GM12878 (cell line): ENCODE results near the gene UBE2E3. TPM values are rescaled to one million over a fixed set of nuclear protein-coding genes. Genes with fewer than 3 reads are reported as not detected.

Experiments
- ATAC-seq: fragments of 200-7000 bp; cut with Tn5 transposase; 3 replicates; pipeline ENCODE4 v1.9.1; 2020; ENCODE audit warnings: mild to moderate bottlenecking, moderate library complexity
- BruUV-seq: library from RNA; stranded (reverse); fragments of 400-500 nt; replicated peaks from 2 replicates; lab custom pipeline; 2021; lab: Mats Ljungman, UMichigan
- CTCF ChIA-PET: fragments of 300-600 bp; sonication (Branson Sonifier 250); formaldehyde crosslinking; extraction: SDS; loops from one replicate; lab custom pipeline; 2021; ENCODE audit warnings: inconsistent platforms; lab: Yijun Ruan, JAX
- POLR2A ChIA-PET: fragments of 350-600 bp; formaldehyde crosslinking; extraction: SDS; loops from one replicate; lab custom pipeline; 2021; ENCODE audit warnings: inconsistent platforms; lab: Charles Lee
- RAD21 ChIA-PET: fragments of 300-600 bp; sonication (Branson Sonifier 250); formaldehyde crosslinking; loops from one replicate; lab custom pipeline; 2023; ENCODE audit warnings: antibody characterized with exemption; ENCODE audit not compliant: unreplicated experiment; lab: Charles Lee
- SMC1A ChIA-PET: fragments of 300-600 bp; sonication (Branson Sonifier 250); formaldehyde crosslinking; loops from one replicate; lab custom pipeline; 2023; ENCODE audit not compliant: unreplicated experiment, uncharacterized antibody; lab: Charles Lee
- DNase-seq: peaks from one replicate; pipeline ENCODE4 v3.0.0-alpha.2; 2011; ENCODE audit warnings: low read depth, low spot score
- FAIRE-seq: peaks from 3 replicates; lab custom pipeline; 2011; peaks lifted over from hg19 to GRCh38; lab: Jason Lieb, UNC
- H2AFZ ChIP-seq: 2 replicates; pipeline ENCODE4 v1.6.0; 2011; ENCODE audit warnings: low read depth, low read length, control low read depth; ENCODE audit not compliant: control insufficient read depth
- H3K27ac ChIP-seq: 2 replicates; pipeline ENCODE4 v1.5.1; 2011; ENCODE audit warnings: control low read depth; ENCODE audit not compliant: control insufficient read depth, insufficient read depth
- H3K27me3 ChIP-seq, 2 experiments: replicated peaks in 1 of 2; 2 replicates each; pipeline versions ENCODE4 v1.6.0 to v1.6.1; 2011; ENCODE audit warnings: low read length in 1 of 2; ENCODE audit not compliant: control insufficient read depth in 2 of 2, insufficient read depth in 2 of 2
- H3K36me3 ChIP-seq, 2 experiments: 2 replicates each; pipeline ENCODE4 v1.5.1; 2011; ENCODE audit warnings: low read length in 1 of 2; ENCODE audit not compliant: control insufficient read depth in 2 of 2, insufficient read depth in 2 of 2
- H3K4me1 ChIP-seq: 2 replicates; pipeline ENCODE4 v1.6.1; 2011; ENCODE audit warnings: mild to moderate bottlenecking, low read length, moderate library complexity, mixed read lengths; ENCODE audit not compliant: control insufficient read depth, insufficient read depth
- H3K4me2 ChIP-seq: 2 replicates; pipeline ENCODE4 v1.6.0; 2011; ENCODE audit warnings: control low read depth; ENCODE audit not compliant: control insufficient read depth, insufficient read depth
- H3K4me3 ChIP-seq: fragments of 200-600 bp; sonication (generic); 2 replicates; pipeline ENCODE4 v1.5.1; 2016
- H3K79me2 ChIP-seq: 2 replicates; pipeline ENCODE4 v1.6.0; 2011; ENCODE audit warnings: low read length; ENCODE audit not compliant: control insufficient read depth, insufficient read depth
- H3K9ac ChIP-seq: 2 replicates; pipeline ENCODE4 v1.8.0; 2011; ENCODE audit warnings: low read length, control low read depth, mixed read lengths; ENCODE audit not compliant: control insufficient read depth, insufficient read depth
- H3K9me3 ChIP-seq: replicated peaks from 3 replicates; pipeline ENCODE4 v1.5.1; 2011; ENCODE audit warnings: mild to moderate bottlenecking, low read length; ENCODE audit not compliant: control insufficient read depth, insufficient read depth
- H4K20me1 ChIP-seq: 2 replicates; pipeline ENCODE4 v1.6.0; 2011; ENCODE audit not compliant: control insufficient read depth, insufficient read depth
- BCL11A ChIP-seq: IDR thresholded peaks from 2 replicates; pipeline ENCODE4 v1.6.1; 2011; ENCODE audit warnings: low read depth, low read length
- FOXM1 ChIP-seq: IDR thresholded peaks from 2 replicates; pipeline ENCODE4 v1.6.1; 2012; ENCODE audit warnings: low read depth, mild to moderate bottlenecking, inconsistent platforms, low read length, moderate library complexity
- MEF2A ChIP-seq: IDR thresholded peaks from 2 replicates; pipeline ENCODE4 v1.6.1; 2011; ENCODE audit warnings: low read depth, mild to moderate bottlenecking, low read length, moderate library complexity; ENCODE audit not compliant: insufficient read depth
- NFXL1 ChIP-seq: fragments of 450-650 bp; IDR thresholded peaks from 2 replicates; pipeline ENCODE4 v1.6.1; 2017; ENCODE audit warnings: antibody characterized with exemption, mild to moderate bottlenecking, borderline replicate concordance
- NFYB ChIP-seq: IDR thresholded peaks from 2 replicates; pipeline ENCODE4 v1.6.1; 2011; ENCODE audit warnings: low read depth, mild to moderate bottlenecking, low read length, improper control_type of control experiment, moderate library complexity; ENCODE audit not compliant: insufficient read depth
- TARDBP ChIP-seq: IDR thresholded peaks from 2 replicates; pipeline ENCODE4 v1.6.1; 2016; ENCODE audit warnings: borderline replicate concordance
- WRNIP1 ChIP-seq: IDR thresholded peaks from 2 replicates; pipeline ENCODE4 v1.6.1; 2011; ENCODE audit warnings: low read depth, low read length, improper control_type of control experiment, borderline replicate concordance
- YY1 ChIP-seq: IDR thresholded peaks from 2 replicates; pipeline ENCODE4 v1.6.1; 2011; ENCODE audit warnings: low read depth, mild to moderate bottlenecking, low read length
- ZBED1 ChIP-seq: IDR thresholded peaks from 2 replicates; pipeline ENCODE4 v1.6.1; 2016; ENCODE audit warnings: borderline replicate concordance
- WGBS: methylation state at CpG from one replicate; pipeline ENCODE4 v1.1.6; 2016; ENCODE audit warnings: low lambda C conversion rate; ENCODE audit not compliant: insufficient replicate concordance, insufficient coverage; ENCODE audit errors: missing lambda C conversion rate; 5-methylcytosine and 5-hydroxymethylcytosine counted together
- in situ Hi-C: fragments of 300-500 bp; cut with MboI; formaldehyde crosslinking; loops from 9 replicates; pipeline ENCODE4 v1.14.3; 2018; ENCODE audit warnings: mixed read lengths
- intact Hi-C: fragments of 100-400 bp; cut with micrococcal nuclease; formaldehyde crosslinking; loops from one replicate; pipeline ENCODE4 v1.14.2; 2022; ENCODE audit not compliant: unreplicated experiment
- polyA plus RNA-seq, 11 experiments: library from polyadenylated mRNA; depleted of rRNA in 4 of 11; unstranded in 6 of 11; stranded (reverse) in 5 of 11; fragments of >200 nt; fragmentation: Nextera tagmentation in 4 of 11; fragmentation: Illumina TruSeq in 1 of 11; extraction: Ambion mirVana in 4 of 11; extraction: Trizol in 1 of 11; gene quantifications; 1 replicate in 1 of 11; 2 replicates in 10 of 11; pipeline versions ENCODE4 v1.2.1 to v1.2.3, GENCODE V29; 2011 to 2016; ENCODE audit warnings: inconsistent platforms in 2 of 11, missing spikeins in 2 of 11, low read depth in 1 of 11
- total RNA-seq, 4 experiments: library from RNA; depleted of rRNA in 3 of 4; stranded (reverse); fragments of >200 nt in 3 of 4; fragmentation: Illumina TruSeq in 1 of 4; extraction: Trizol in 1 of 4; gene quantifications; 2 replicates each; pipeline versions ENCODE4 v1.2.1 to v1.2.3, GENCODE V29; 2013 to 2021
- TF ChIP-seq, protein P1 (sequence below): fragments of 450-650 bp; IDR thresholded peaks from 2 replicates; pipeline ENCODE4 v1.6.1; 2014; ENCODE audit warnings: mild to moderate bottlenecking
- TF ChIP-seq, protein P2 (sequence below): fragments of 450-650 bp; IDR thresholded peaks from 2 replicates; pipeline ENCODE4 v1.6.1; 2017; ENCODE audit warnings: low read depth, mild to moderate bottlenecking, moderate library complexity
- TF ChIP-seq, protein P3 (sequence below): fragments of 450-650 bp; formaldehyde crosslinking; IDR thresholded peaks from 2 replicates; pipeline ENCODE4 v1.5.0; 2022; ENCODE audit warnings: mild to moderate bottlenecking, missing genetic modification characterization
- TF ChIP-seq, protein P4 (sequence below): fragments of 450-650 bp; conservative IDR thresholded peaks from 2 replicates; pipeline ENCODE4 v1.6.1; 2017; ENCODE audit warnings: mild to moderate bottlenecking, moderate library complexity
- TF ChIP-seq, protein P5 (sequence below): IDR thresholded peaks from 2 replicates; pipeline ENCODE4 v1.6.1; 2011; ENCODE audit warnings: borderline replicate concordance, low read depth, mild to moderate bottlenecking, moderate library complexity, low read length; ENCODE audit not compliant: insufficient read depth, poor library complexity, severe bottlenecking

UBE2E3 gene
- total and polyA plus RNA-seq, 10 of the 15 experiments (the other 5 are each of a cell fraction or from before 2014, with no cell fraction given) = 14.9 to 50.0 (median 26.2) TPM

DNA sequence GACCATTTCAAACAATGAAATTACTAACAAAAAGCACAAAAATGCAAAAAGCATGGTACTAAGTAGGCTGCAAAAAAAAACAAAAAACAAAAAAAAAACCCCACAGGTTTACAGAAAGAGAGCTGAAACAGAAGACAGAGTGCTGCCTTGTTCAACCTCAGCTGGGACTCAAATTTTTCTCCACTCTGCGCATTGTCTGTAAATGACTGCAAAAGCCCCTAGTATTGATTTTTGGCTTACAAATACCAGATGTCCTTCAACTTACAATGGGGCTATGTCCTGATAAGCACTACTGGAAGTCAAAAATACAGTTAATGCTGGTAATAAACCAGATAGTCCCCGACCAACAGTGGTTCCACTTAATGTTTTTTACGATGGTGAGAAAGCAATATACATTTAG is 42.2 kb downstream of the UBE2E3 start:
- no peak for DNase-seq
- TF ChIP-seq, protein P1, sequence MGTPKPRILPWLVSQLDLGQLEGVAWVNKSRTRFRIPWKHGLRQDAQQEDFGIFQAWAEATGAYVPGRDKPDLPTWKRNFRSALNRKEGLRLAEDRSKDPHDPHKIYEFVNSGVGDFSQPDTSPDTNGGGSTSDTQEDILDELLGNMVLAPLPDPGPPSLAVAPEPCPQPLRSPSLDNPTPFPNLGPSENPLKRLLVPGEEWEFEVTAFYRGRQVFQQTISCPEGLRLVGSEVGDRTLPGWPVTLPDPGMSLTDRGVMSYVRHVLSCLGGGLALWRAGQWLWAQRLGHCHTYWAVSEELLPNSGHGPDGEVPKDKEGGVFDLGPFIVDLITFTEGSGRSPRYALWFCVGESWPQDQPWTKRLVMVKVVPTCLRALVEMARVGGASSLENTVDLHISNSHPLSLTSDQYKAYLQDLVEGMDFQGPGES = no peak
- no peak for TF ChIP-seq NFYB
- TF ChIP-seq, protein P2, sequence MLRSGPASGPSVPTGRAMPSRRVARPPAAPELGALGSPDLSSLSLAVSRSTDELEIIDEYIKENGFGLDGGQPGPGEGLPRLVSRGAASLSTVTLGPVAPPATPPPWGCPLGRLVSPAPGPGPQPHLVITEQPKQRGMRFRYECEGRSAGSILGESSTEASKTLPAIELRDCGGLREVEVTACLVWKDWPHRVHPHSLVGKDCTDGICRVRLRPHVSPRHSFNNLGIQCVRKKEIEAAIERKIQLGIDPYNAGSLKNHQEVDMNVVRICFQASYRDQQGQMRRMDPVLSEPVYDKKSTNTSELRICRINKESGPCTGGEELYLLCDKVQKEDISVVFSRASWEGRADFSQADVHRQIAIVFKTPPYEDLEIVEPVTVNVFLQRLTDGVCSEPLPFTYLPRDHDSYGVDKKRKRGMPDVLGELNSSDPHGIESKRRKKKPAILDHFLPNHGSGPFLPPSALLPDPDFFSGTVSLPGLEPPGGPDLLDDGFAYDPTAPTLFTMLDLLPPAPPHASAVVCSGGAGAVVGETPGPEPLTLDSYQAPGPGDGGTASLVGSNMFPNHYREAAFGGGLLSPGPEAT = no peak
- no peak for TF ChIP-seq ZBED1
- TF ChIP-seq NFXL1 = no peak
- TF ChIP-seq, protein P3, sequence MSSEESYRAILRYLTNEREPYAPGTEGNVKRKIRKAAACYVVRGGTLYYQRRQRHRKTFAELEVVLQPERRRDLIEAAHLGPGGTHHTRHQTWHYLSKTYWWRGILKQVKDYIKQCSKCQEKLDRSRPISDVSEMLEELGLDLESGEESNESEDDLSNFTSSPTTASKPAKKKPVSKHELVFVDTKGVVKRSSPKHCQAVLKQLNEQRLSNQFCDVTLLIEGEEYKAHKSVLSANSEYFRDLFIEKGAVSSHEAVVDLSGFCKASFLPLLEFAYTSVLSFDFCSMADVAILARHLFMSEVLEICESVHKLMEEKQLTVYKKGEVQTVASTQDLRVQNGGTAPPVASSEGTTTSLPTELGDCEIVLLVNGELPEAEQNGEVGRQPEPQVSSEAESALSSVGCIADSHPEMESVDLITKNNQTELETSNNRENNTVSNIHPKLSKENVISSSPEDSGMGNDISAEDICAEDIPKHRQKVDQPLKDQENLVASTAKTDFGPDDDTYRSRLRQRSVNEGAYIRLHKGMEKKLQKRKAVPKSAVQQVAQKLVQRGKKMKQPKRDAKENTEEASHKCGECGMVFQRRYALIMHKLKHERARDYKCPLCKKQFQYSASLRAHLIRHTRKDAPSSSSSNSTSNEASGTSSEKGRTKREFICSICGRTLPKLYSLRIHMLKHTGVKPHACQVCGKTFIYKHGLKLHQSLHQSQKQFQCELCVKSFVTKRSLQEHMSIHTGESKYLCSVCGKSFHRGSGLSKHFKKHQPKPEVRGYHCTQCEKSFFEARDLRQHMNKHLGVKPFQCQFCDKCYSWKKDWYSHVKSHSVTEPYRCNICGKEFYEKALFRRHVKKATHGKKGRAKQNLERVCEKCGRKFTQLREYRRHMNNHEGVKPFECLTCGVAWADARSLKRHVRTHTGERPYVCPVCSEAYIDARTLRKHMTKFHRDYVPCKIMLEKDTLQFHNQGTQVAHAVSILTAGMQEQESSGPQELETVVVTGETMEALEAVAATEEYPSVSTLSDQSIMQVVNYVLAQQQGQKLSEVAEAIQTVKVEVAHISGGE (CRISPR knock-in tag) = no peak
- TF ChIP-seq, protein P4, sequence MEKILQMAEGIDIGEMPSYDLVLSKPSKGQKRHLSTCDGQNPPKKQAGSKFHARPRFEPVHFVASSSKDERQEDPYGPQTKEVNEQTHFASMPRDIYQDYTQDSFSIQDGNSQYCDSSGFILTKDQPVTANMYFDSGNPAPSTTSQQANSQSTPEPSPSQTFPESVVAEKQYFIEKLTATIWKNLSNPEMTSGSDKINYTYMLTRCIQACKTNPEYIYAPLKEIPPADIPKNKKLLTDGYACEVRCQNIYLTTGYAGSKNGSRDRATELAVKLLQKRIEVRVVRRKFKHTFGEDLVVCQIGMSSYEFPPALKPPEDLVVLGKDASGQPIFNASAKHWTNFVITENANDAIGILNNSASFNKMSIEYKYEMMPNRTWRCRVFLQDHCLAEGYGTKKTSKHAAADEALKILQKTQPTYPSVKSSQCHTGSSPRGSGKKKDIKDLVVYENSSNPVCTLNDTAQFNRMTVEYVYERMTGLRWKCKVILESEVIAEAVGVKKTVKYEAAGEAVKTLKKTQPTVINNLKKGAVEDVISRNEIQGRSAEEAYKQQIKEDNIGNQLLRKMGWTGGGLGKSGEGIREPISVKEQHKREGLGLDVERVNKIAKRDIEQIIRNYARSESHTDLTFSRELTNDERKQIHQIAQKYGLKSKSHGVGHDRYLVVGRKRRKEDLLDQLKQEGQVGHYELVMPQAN = no peak
- TF ChIP-seq TARDBP = no peak
- no peak for TF ChIP-seq BCL11A
- TF ChIP-seq, protein P5, sequence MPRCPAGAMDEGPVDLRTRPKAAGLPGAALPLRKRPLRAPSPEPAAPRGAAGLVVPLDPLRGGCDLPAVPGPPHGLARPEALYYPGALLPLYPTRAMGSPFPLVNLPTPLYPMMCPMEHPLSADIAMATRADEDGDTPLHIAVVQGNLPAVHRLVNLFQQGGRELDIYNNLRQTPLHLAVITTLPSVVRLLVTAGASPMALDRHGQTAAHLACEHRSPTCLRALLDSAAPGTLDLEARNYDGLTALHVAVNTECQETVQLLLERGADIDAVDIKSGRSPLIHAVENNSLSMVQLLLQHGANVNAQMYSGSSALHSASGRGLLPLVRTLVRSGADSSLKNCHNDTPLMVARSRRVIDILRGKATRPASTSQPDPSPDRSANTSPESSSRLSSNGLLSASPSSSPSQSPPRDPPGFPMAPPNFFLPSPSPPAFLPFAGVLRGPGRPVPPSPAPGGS = no peak
- TF ChIP-seq FOXM1 = no peak
- TF ChIP-seq WRNIP1 = no peak
- TF ChIP-seq YY1 = no peak
- no peak for TF ChIP-seq MEF2A

More for the DNA sequence above, 42.2 kb downstream of the UBE2E3 start:
- ChIA-PET CTCF (no interaction called here), RAD21 (no interaction called here), SMC1A (interaction anchor here (0.7 kb wide), 1 partner anchor 25 kb away, joined by 3 read pairs; no protein-coding TSS in a partner anchor), POLR2A (no interaction called here)
- intact Hi-C loops = no loop called here
- in situ Hi-C loops = no loop called here
- no peaks in the 10 kb centered on the region for H3K79me2 ChIP-seq
- no TSS peak for BruUV-seq
- FAIRE-seq (no peak), ATAC-seq (no peak)
- H3K4me2 ChIP-seq = no peak overlapping the region
- 77% methylated on average over 3 of the region's 3 CpGs for WGBS
- H3K27ac ChIP-seq = no peak overlapping the region
- H2AFZ ChIP-seq = no peak overlapping the region
- no peaks in the 10 kb centered on the region for H3K27me3 ChIP-seq
- H3K9me3 ChIP-seq = no peaks in the 10 kb centered on the region
- H3K36me3 ChIP-seq = no peaks in the 10 kb centered on the region
- H3K9ac ChIP-seq = no peak overlapping the region
- no peaks in the 10 kb centered on the region for H3K4me1 ChIP-seq
- no peak overlapping the region for H3K4me3 ChIP-seq
- no peaks in the 10 kb centered on the region for H4K20me1 ChIP-seq
